ENCODE measurements around the gene GSTA3.

Gene GSTA3

DNA sequence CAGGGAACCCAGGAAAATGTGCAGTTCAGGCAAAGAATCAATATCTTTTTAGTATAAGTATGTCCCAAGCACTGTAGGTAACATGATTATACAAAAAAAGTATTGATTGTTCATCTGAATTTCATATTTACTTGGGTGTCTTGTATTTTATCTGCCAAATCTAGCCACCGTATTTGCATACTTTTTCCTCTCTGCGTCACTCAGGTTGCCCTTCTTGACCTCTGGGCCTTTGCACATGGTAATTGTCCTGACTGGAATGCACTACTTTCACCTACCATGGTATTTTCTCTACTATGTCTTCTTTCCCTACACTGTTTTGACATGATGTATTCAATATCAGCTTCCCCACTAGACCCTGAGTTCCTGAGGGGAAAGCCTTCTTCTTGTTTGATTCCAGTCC is 15.2 kb downstream of the GSTA3 start (continued):
- TF ChIP-seq KLF9 (tag by site-specific recombination; IDR thresholded peaks at IDR 0.05; ENCODE audit: low read depth) (no peak), ZNF654 (tag by site-specific recombination; IDR thresholded peaks at IDR 0.05; ENCODE audit: low read depth) (no peak), HOXD13 (CRISPR knock-in tag; IDR thresholded peaks at IDR 0.05; ENCODE audit: borderline replicate concordance) (no peak), YY1 (tag by site-specific recombination; IDR thresholded peaks at IDR 0.05) (no peak), GFI1B (tag by site-specific recombination; IDR thresholded peaks at IDR 0.05) (no peak), MZF1 (tag by site-specific recombination; IDR thresholded peaks at IDR 0.05; ENCODE audit: borderline replicate concordance) (no peak), ZNF341 (tag by site-specific recombination; IDR thresholded peaks at IDR 0.05; ENCODE audit: low read depth) (no peak), ZNF292 (tag by site-specific recombination; IDR thresholded peaks at IDR 0.05; ENCODE audit: borderline replicate concordance, low read depth) (no peak), ZNF792 (tag by site-specific recombination; IDR thresholded peaks at IDR 0.05) (no peak), ZNF404 (tag by site-specific recombination; IDR thresholded peaks at IDR 0.05) (no peak)
- TF ChIP-seq, protein P1, sequence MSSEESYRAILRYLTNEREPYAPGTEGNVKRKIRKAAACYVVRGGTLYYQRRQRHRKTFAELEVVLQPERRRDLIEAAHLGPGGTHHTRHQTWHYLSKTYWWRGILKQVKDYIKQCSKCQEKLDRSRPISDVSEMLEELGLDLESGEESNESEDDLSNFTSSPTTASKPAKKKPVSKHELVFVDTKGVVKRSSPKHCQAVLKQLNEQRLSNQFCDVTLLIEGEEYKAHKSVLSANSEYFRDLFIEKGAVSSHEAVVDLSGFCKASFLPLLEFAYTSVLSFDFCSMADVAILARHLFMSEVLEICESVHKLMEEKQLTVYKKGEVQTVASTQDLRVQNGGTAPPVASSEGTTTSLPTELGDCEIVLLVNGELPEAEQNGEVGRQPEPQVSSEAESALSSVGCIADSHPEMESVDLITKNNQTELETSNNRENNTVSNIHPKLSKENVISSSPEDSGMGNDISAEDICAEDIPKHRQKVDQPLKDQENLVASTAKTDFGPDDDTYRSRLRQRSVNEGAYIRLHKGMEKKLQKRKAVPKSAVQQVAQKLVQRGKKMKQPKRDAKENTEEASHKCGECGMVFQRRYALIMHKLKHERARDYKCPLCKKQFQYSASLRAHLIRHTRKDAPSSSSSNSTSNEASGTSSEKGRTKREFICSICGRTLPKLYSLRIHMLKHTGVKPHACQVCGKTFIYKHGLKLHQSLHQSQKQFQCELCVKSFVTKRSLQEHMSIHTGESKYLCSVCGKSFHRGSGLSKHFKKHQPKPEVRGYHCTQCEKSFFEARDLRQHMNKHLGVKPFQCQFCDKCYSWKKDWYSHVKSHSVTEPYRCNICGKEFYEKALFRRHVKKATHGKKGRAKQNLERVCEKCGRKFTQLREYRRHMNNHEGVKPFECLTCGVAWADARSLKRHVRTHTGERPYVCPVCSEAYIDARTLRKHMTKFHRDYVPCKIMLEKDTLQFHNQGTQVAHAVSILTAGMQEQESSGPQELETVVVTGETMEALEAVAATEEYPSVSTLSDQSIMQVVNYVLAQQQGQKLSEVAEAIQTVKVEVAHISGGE (tag by site-specific recombination; conservative IDR thresholded peaks at IDR 0.05; ENCODE audit: low read depth) = no peak

DNA sequence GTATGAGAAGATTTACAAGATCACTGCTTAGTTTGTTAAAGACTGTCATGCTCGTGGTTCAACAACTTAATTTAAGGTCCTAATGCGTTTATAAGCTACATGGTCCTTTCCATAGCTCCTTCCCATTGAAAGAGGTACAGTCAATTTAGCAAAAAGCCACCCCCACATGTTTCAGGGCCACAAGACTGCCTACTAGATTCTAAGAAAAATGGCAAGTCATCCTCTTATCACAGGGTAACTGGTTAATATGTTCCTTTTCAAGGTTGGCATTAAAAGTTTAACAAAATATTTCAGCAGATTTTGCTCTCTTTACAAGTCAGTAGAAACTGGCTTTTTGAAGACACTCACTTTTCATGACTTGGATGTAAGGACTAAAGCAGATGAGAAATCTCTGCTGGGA is 15.7 kb downstream of the GSTA3 start:
- H3K9me3 ChIP-seq (ENCODE audit: control insufficient read depth, insufficient read depth, low read depth, low read length) = no peaks in the 10 kb centered on the region
- ChIA-PET CTCF (interaction anchor here (0.6 to 1.8 kb wide), 3 partner anchors 12 to 102 kb away, joined by 3 to 8 read pairs (median 4); partner anchors contain the start of gene GSTA4), POLR2A (interaction anchor here (0.8 kb wide), 1 partner anchor 9 kb away, joined by 3 read pairs; no protein-coding TSS in a partner anchor)
- no peak overlapping the region for H3K4me3 ChIP-seq (ENCODE audit: low read depth, low read length)
- no peaks in the 10 kb centered on the region for H3K4me1 ChIP-seq (ENCODE audit: control insufficient read depth, insufficient read depth, low read length)
- no peaks in the 10 kb centered on the region for H3K36me3 ChIP-seq (ENCODE audit: control insufficient read depth in 2 of 2, insufficient read depth in 1 of 2, low read length in 2 of 2)
- H3K27ac ChIP-seq (ENCODE audit: extremely low read depth, low read depth, low read length) = no peak overlapping the region
- no peak for TF ChIP-seq GFI1B (tag by site-specific recombination; IDR thresholded peaks at IDR 0.05)
- TF ChIP-seq, protein P2, sequence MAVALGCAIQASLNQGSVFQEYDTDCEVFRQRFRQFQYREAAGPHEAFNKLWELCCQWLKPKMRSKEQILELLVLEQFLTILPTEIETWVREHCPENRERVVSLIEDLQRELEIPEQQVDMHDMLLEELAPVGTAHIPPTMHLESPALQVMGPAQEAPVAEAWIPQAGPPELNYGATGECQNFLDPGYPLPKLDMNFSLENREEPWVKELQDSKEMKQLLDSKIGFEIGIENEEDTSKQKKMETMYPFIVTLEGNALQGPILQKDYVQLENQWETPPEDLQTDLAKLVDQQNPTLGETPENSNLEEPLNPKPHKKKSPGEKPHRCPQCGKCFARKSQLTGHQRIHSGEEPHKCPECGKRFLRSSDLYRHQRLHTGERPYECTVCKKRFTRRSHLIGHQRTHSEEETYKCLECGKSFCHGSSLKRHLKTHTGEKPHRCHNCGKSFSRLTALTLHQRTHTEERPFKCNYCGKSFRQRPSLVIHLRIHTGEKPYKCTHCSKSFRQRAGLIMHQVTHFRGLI (tag by site-specific recombination; IDR thresholded peaks at IDR 0.05) = no peak
- TF ChIP-seq HOXC10 (CRISPR knock-in tag; IDR thresholded peaks at IDR 0.05) = no peak
- TF ChIP-seq, protein P1 (tag by site-specific recombination; conservative IDR thresholded peaks at IDR 0.05; ENCODE audit: low read depth) = no peak
- TF ChIP-seq, protein P3, sequence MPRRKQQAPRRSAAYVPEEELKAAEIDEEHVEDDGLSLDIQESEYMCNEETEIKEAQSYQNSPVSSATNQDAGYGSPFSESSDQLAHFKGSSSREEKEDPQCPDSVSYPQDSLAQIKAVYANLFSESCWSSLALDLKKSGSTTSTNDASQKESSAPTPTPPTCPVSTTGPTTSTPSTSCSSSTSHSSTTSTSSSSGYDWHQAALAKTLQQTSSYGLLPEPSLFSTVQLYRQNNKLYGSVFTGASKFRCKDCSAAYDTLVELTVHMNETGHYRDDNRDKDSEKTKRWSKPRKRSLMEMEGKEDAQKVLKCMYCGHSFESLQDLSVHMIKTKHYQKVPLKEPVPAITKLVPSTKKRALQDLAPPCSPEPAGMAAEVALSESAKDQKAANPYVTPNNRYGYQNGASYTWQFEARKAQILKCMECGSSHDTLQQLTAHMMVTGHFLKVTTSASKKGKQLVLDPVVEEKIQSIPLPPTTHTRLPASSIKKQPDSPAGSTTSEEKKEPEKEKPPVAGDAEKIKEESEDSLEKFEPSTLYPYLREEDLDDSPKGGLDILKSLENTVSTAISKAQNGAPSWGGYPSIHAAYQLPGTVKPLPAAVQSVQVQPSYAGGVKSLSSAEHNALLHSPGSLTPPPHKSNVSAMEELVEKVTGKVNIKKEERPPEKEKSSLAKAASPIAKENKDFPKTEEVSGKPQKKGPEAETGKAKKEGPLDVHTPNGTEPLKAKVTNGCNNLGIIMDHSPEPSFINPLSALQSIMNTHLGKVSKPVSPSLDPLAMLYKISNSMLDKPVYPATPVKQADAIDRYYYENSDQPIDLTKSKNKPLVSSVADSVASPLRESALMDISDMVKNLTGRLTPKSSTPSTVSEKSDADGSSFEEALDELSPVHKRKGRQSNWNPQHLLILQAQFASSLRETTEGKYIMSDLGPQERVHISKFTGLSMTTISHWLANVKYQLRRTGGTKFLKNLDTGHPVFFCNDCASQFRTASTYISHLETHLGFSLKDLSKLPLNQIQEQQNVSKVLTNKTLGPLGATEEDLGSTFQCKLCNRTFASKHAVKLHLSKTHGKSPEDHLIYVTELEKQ (tag by site-specific recombination; IDR thresholded peaks at IDR 0.05; ENCODE audit: borderline replicate concordance) = no peak
- TF ChIP-seq ZNF394 (tag by site-specific recombination; IDR thresholded peaks at IDR 0.05; ENCODE audit: borderline replicate concordance) = no peak
- TF ChIP-seq ZNF791 (tag by site-specific recombination; IDR thresholded peaks at IDR 0.05) = no peak
- no peak for TF ChIP-seq ZNF2 (tag by site-specific recombination; IDR thresholded peaks at IDR 0.05)
- TF ChIP-seq KLF10 (tag by site-specific recombination; IDR thresholded peaks at IDR 0.05) = no peak
- no peak for TF ChIP-seq ZNF341 (tag by site-specific recombination; IDR thresholded peaks at IDR 0.05; ENCODE audit: low read depth)
- no peak for TF ChIP-seq ZBTB48 (tag by site-specific recombination; IDR thresholded peaks at IDR 0.05)
- no peak for TF ChIP-seq ZBTB1 (tag by site-specific recombination; IDR thresholded peaks at IDR 0.05)
- TF ChIP-seq, protein P4, sequence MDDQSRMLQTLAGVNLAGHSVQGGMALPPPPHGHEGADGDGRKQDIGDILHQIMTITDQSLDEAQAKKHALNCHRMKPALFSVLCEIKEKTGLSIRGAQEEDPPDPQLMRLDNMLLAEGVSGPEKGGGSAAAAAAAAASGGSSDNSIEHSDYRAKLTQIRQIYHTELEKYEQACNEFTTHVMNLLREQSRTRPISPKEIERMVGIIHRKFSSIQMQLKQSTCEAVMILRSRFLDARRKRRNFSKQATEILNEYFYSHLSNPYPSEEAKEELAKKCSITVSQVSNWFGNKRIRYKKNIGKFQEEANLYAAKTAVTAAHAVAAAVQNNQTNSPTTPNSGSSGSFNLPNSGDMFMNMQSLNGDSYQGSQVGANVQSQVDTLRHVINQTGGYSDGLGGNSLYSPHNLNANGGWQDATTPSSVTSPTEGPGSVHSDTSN (CRISPR knock-in tag; IDR thresholded peaks at IDR 0.05) = no peak
- no peak for TF ChIP-seq SCRT2 (tag by site-specific recombination; IDR thresholded peaks at IDR 0.05)
